CD4-positive, alpha-beta T cell treated with Interleukin-15 for 4 hours (primary cell): ENCODE measurements around the gene MACROD2.

Source experiments
- DNase-seq: peaks from one replicate; pipeline ENCODE4 v3.0.0-alpha.2; 2020; ENCODE audit warnings: low spot score

The MACROD2 gene

DNA sequence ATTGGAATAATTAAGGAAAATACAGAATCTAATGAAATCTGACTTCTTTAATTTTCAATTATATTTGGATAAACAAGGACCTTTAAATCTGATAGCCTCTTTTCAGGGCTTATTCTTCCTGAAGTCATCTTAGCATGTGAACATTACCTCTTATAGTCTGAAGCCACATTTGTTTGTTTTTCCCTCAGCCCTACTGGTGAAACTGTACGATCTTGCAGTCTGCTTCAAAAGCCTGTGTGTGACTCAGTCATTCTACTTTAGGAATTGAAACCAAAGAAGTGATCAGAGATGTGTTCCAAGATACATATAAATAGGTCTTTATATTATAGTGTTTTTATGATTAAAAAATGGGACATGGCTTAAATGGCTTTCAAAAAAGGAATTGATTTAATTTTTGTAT is 67.5 kb downstream of the MACROD2 start:
- no peak for DNase-seq

DNA sequence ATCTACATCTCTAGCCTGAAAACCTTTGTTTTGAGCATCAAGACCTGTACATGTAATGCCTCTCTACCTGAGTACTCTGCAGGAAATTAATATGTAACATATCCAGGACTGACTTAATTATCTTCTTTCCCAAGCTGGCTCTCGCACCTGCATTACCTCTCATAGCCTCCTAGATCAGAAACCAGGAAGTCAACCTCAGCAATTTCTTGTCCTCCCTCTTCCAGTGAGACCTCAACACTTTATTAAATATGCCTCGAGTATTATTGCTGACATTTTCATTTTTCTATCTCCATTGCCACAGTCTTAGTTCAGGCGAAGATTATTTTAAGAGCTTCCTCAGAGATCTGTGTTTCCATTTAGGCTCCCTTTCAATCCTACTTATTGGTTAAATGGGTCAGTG is 69.0 kb downstream of the MACROD2 start:
- DNase-seq = no peak

DNA sequence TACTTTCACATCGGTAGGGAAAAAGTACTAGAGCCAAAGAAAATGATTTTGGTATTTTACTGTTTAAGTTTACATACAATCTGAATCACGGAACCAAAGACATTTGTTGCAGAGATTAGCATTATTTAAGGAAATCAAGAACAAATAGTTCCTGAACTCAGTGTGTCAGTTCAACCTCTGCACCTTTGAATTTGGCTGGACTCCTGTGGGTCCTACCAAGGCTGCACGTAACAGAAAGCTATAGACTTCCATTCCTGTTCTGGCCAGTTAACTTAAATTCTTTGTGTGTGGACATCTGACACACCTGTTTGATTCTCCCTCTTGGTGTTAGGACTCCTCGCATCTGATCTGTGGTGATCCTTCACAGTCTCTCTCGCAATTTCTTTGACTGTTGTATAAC is 69.6 kb downstream of the MACROD2 start:
- no peak for DNase-seq

DNA sequence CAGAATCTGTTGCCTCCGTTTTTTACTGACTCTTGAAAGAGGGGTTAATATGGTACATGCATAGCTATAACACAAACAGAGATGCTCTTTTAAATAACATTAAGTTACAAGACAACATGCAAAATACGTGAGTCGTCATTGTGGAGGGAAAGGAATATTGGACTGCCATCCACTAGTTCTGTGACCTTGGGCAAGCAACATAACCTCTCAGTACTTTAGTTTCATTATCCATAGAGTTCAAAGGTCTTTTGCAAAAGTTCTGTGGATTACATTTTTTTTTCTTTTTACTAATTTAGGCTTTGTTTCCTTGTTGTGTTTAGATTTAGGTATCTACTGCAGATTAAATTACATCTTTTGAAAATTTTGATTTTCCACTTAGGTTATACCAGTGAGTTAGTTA is 70.5 kb downstream of the MACROD2 start:
- no peak for DNase-seq

DNA sequence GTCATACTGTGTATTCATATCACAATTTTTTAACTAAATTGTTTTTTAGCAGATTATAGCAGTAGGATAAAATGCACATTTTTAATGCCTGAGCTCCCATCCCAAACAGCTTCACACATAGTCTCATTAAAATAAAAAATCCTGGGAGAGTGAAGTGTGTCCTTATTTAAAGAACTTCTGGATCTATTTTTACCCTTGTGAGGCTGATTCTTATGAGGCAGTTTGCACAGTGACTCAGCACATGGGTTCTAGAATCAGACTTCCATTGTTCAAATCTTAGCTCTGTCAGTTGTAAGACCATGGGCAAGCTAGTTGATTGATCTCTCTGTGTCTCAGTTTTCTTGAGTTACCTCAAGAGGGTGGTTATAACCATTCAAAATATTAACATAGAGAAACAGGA is 72.3 kb downstream of the MACROD2 start:
- no peak for DNase-seq

DNA sequence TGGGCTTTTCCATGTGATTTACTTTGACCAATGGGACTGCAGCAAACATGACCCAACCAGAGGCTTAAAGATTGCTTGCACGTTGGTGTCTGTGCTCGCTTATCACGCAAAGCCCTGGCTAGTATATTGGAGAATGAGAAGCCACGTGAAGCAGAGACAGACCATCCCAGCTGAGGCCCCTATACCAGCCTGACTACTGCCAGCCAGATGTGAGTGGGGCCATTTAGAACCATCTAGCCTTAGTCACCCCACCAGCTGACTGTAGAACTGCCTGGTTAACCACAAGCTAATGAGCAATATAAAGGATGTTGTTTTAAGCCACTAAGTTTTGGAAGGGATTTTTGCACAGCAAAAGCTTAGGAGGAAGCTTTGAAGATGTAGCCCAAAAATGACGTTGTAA is 74.5 kb downstream of the MACROD2 start:
- no peak for DNase-seq

DNA sequence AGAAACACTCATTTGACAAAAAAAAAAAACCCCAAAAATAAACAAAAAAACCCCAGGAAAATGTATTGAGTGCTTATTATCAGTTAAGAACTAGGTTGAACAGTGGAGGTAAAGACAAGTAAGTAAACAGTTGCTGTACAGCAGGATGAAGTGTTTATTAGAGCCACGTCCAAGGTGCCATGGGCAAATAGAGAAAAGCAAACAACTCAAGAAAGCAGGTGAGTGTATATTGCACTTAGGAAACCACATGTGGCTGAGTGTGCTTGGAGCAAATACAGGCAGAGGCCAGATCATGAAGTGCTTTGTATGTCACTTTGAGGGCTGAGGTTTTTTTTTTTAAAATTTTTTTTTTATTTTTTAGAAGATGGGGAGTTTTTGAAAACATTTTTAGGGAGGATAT is 98.3 kb downstream of the MACROD2 start:
- no peak for DNase-seq

DNA sequence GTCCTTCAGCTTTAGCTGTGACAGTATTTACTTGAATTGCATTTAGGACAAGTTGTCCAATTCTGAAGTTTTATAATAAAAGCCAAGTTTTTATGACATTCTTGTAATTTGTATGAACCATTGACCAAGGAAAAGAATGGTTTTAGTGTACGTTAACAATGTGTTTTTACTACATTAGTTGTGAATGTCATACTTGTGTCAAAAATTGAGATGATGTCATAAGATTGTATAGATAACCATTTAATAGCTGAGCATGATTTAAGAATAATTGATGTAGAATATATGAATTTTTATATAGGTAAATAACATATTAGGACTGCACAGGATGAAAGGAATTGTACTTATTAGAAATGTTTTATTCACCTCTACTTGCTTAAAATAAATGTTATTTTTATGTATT is 102.9 kb downstream of the MACROD2 start:
- DNase-seq = no peak

DNA sequence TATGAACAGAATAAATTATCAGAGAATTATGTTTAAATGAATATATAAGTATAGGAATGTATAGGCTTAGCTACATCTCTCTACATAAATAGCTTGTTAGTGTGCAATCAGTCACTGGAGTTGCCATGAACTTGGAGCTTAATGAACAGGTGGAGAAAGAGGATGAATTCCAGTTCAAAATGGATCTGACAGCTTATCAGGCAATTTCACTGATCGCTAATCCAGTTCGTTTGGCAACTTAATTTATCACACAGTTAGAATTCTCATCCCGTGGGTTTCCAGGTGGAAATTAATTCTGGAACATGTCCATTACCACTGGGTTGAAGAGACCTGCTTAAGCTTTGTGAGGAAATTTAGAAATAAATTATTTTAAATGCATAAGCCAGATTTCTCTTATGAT is 118.1 kb downstream of the MACROD2 start:
- DNase-seq = no peak

DNA sequence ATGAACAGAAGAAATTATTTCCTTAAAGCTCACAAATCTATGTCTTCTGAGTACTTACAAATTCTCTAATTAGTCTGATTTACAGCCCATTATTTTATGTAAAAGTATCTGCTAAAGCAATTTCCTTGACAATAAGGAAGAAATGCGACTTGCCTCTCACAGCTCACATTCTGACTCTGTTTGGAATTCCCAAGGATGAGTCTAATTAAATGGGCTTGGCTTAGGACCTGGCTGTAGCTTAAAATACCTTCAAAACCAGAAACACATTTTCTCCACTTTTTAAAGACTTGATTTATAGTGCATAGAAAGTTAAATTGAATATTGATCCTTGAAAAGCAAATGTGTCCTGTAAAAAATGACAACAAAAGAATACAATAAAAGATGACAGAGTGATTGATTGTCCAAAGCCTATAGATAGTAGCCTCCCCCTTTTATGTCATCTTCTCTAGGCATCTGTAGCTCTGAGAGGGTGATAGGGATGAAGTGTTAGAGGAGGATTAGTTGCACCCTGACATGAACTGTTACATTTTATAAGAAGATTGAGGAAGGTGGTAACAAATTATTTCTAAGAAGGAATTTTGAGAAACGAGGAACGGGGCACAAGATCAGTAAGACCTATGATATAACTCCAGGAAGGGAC is 118.9 kb downstream of the MACROD2 start:
- DNase-seq = no peak

DNA sequence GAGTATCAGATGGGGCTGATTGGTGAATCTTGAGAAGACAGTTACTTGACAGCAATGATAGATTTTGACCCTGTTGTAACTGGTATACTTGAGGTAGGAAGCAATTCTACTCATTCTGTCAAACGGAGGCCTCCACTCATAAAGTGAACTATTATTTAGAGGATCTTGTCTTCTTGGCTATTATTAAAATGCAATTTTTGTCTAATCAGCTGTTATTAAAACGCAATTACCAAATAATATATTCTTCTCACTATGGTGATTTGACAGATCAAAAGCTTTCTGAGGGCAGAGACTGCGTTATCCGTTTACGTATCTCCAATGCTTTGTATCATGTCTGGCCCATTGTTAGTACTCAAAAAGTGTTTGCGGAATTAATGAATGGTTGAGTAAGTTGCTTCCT is 120.7 kb downstream of the MACROD2 start:
- no peak for DNase-seq

DNA sequence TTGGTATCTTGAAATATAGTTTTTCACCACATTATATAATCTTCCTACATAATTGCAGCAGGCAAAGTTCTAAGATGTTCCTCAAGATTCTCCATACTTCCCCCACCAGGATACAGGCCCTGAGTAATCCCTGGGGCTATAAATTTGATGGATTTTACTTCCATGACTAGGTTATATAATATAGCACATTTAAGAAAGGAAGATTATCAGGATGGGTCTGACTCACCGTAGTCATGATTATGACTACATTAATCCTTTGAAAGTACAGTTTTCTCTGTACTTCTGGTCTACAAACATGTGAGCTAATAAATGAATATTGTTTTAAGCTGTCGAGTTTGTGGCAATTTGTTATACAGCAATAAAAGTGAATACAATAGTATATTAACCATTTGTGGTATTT is 122.5 kb downstream of the MACROD2 start:
- DNase-seq = no peak

DNA sequence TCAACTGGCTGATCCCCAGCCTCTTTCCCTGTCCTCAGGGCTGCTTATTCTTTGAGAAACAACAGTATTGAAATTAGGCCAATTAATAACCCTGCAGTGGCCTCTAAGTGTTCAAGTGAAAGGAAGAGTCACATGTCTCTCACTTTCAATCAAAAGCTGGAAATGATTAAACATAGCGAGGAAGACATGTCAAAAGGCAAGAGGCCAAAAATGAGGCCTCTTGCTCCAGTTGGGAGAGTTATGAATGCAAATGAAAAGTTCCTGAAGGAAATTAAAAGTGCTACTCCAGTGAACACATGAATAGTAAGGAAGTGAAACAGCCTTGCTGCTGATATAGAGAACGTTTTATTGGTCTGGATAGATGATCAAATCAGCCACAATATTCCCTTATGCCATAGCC is 131.5 kb downstream of the MACROD2 start:
- DNase-seq = no peak

DNA sequence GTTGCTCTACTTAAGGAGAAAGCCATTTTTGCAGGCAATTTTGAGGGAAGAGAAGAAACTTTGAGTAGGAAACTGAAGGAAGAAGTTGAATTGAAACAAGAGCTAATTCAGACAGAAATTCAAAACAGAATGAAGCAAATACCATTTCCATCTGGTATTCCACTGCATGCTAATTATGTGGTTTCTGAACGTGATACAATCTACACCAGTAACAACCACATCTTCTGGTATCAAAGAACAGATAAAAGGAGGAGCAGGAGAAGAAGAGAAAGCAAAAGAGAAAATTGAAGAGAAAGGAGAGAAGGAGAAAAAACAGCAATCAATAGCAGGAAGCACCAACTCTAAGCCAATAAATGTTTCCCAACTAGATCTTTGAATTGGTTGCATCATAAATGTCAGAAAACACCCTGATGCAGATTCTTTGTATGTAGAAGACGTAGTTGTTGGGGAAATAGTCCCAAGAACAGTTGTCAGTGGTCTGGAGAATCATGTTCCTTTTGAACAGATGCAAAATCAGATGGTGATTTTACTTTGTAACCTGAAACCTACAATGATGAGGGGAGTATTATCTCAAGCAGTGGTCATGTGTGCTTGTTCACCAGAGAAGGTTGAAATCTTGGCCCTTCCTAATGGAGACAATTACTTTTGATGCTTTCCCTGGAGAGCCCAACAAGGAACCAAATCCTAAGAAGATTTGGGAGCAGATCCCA is 132.4 kb downstream of the MACROD2 start:
- no peak for DNase-seq

DNA sequence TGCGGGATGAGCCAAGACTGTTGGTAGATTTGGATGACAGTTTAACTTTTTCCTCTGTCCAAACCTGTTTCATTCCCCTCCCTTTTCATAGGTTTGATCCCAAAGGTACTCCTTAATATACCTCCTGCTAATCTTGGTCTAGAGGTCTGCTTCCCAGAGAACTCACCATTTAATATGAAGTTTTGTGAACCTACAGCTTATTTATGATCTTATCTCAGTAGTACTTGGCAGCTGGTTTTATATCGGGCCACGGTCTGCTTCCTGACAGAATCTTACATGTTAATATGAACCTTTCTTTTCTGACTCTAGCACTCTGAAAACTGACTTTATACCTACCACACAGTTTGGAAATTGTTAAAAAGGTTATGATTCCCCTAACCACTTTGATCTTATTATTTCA is 138.7 kb downstream of the MACROD2 start:
- DNase-seq = no peak

DNA sequence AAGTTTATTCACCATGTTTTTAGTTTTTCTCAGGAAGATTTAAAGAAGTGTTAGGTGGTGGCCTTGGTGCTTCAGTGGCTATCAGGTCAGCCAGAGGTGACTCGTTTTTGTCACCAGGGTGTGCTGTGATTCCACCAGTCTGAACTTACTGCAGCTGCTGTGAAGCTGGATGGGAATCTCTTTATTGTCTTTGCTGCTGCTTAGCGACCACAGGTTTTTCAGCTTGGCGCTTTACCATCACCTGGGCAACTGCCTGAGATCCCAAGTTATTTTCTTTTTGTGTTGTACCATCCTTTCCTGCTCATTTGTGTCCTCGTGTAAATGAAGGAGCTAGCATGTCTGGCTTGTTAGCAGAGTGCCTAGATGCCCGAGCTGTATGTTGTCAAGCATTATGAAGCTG is 146.9 kb downstream of the MACROD2 start:
- no peak for DNase-seq

DNA sequence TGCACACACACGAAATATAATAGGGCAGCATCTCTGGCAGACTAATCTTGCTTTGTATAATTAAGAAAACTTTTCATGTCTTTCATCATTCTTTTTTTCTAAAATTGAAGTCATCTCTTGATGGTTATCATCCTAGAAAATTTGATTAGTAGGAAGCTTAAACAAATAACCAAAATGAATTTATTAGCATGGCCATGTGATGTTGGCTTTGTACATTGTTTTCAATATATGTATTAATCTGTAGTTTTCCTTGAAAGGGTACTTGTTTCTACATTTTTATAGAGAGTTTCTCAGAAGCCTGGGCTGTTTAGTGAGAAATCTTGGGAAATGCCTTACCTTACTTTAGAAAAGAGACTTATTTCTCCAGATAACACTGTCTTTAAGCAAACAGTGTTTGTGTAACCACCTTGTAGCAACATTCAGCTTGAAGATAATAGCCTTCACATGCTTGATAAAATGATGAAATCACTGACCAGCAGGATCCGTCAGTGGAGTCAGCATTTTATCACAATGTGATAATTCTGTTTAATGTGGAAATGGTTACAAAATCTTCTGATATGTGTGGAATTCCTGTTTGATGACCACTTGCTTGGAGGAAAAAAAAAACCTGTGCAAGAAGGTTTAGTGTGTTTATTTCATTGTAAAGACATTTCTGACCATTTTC is 147.8 kb downstream of the MACROD2 start:
- no peak for DNase-seq

DNA sequence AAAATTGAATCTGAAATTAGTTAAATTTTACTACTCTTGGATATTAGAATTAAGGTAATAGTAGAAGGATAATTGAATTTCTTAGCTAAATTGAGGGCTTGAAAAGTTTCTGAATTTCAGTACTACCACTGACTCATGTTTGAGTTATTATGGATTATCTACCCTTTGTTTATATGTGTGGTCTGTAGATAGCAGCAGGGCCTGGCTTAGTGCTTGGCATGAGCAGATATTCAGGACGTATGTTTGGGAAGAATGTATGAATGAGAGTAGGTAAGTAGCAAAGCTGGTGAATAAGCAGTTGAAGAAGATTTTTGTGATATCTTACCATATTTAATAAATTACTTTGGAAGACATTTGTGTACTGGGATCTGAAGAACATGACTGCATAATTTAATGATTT is 152.7 kb downstream of the MACROD2 start:
- DNase-seq = no peak

DNA sequence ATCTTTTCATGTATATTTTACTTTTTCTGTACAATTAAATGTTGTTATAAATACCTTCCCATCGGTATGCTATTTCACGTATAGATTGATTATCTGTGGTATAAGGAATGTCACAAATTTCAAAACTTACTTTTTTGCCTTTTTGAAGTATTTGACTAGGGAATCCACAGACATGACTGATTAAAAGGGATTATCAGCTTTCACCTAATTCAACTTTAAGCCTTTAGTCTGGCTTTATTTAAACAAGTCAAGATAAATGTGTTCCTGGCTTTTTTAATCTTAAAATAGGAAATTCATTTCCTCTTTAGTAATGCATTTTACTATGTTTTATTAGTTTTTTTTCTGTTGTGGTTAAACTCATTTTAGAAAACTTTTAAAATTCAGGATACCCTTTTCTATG is 160.0 kb downstream of the MACROD2 start:
- DNase-seq = no peak

DNA sequence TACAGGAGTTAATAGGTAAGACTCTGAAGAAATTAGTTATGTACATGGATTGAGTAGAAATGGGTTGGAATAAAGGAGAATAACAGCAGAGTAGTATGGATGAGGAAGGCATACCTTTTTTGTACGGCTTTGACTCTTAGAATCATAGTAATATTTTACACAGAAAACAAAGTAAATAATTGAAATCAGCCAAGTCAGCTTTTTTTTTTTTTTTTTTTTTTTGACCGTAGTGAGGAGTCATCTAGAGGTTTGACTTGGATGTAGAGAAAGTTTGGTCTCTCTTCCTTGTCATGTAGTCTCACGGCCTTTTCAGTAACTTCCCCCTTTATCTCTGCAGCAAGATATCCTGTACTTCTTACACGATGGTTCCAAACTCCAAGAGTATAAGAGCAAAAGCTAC is 183.2 kb downstream of the MACROD2 start:
- no peak for DNase-seq

DNA sequence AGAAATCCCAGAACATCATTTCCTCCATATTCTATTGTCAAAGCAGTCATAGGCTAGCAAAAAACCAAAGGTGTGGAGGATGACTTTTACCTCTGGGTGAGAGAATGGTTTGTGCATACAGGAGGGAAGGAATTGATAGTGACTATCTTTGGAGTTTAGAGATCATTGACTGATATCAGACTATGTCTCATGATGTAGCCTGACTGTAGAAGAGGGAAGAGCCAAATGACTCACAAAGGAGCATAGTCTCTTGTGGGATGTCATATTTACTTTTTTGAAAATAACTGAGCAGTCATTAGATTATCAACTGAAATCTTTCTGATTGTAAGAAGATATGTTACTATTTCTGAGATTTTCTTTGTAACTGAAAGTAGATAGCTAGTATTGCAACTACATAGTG is 183.6 kb downstream of the MACROD2 start:
- no peak for DNase-seq

DNA sequence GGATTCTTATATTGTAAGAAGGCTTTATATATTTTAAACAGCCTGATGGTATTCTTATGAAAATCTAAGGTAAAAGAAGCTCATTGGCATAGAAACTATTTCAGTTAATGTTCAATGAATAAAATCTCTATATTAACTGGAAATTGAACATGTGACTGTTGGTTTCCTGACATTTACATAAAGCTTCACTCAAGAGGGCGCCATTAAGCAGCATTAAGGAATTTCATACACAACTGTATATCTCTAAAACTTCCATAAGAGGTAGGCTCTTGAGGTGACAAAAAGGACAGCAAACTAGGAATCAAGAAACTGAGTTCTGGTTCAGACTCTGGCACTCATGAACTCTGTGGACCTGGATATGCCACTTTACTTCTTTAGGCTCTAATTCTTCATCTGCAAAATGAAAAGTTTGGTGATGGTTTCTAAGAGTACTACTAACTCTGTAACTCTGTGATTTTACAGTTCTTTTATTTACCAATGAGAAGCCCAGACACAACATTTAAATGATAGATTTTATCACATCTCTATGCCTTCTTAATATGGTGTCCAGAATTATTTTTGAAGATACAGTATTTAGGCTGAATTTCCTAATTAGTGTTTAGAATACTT is 194.6 kb downstream of the MACROD2 start:
- DNase-seq = no peak

DNA sequence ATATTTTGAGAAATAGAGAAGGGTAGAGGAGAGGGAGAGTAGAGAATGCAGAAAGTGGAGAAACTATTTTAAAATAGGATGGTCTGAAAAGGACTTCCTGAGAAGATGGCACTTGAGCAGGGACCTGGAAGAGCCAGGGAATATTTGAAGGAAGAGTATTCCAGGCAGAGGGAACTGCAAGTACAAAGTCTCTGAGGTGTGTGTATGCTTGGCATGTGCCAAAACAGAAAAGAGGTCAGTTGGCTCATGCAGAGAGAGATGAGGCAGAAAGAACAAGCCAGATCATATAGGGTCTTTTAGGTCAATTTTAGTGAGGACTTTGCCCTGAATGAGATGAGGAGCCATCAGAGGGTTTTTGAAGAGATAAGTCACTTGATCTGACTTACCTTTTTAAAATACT is 196.2 kb downstream of the MACROD2 start:
- DNase-seq = no peak
